MCF 10A (cell line): Measurements from ENCODE around the gene ST3GAL5. TPM values are rescaled to one million over a fixed set of nuclear protein-coding genes. Genes with fewer than 3 reads are reported as not detected.
A peak's percentile ranks its signal among the peaks of the same experiment; 100 is the strongest.

Source experiments
- BruUV-seq: library from RNA; stranded (reverse); fragments of 400-500 nt; replicated peaks from 2 replicates; lab custom pipeline; 2021; lab: Mats Ljungman, UMichigan
- CTCF ChIA-PET: fragments of 300-600 bp; sonication (Branson Sonifier 250); formaldehyde crosslinking; extraction: SDS; loops from one replicate; lab custom pipeline; 2021; ENCODE audit warnings: antibody characterized with exemption, inconsistent platforms; lab: Yijun Ruan, JAX
- POLR2A ChIA-PET: fragments of 300-600, 350-650 bp; sonication (Branson Sonifier 250); formaldehyde crosslinking; extraction: SDS; loops from one replicate; lab custom pipeline; 2020; ENCODE audit warnings: antibody characterized with exemption, inconsistent platforms; lab: Yijun Ruan, JAX
- DNase-seq: peaks from one replicate; pipeline ENCODE4 v3.0.0-alpha.2; 2018; ENCODE audit not compliant: unreplicated experiment
- H3K27ac Mint-ChIP-seq: one replicate; pipeline ENCODE4 v1.8.0; 2022; ENCODE audit warnings: mild to moderate bottlenecking, low read depth, mixed read lengths; ENCODE audit not compliant: unreplicated experiment
- H3K27me3 Mint-ChIP-seq: one replicate; pipeline ENCODE4 v1.8.0; 2022; ENCODE audit warnings: mixed read lengths; ENCODE audit not compliant: insufficient read depth, unreplicated experiment
- H3K36me3 Mint-ChIP-seq: one replicate; pipeline ENCODE4 v1.8.0; 2022; ENCODE audit warnings: mild to moderate bottlenecking, moderate library complexity, mixed read lengths; ENCODE audit not compliant: insufficient read depth, unreplicated experiment
- H3K4me1 Mint-ChIP-seq: one replicate; pipeline ENCODE4 v1.8.0; 2022; ENCODE audit warnings: mixed read lengths; ENCODE audit not compliant: insufficient read depth, unreplicated experiment
- H3K4me3 Mint-ChIP-seq: one replicate; pipeline ENCODE4 v1.8.0; 2022; ENCODE audit warnings: mild to moderate bottlenecking, moderate library complexity, mixed read lengths; ENCODE audit not compliant: unreplicated experiment
- H3K9me3 Mint-ChIP-seq: one replicate; pipeline ENCODE4 v1.8.0; 2022; ENCODE audit warnings: mixed read lengths; ENCODE audit not compliant: unreplicated experiment
- intact Hi-C: fragments of 100-400 bp; cut with micrococcal nuclease; formaldehyde crosslinking; loops from 2 replicates; pipeline ENCODE4 v1.14.1; 2022
- total RNA-seq: library from RNA; stranded (reverse); gene quantifications from 2 replicates; pipeline ENCODE4 v1.2.3, GENCODE V29; 2022
- TF ChIP-seq, protein P1 (sequence below): fragments of 200-600 bp; IDR thresholded peaks from one replicate; pipeline ENCODE4 v1.8.0; 2022; ENCODE audit warnings: antibody characterized with exemption, mild to moderate bottlenecking; ENCODE audit not compliant: unreplicated experiment

The ST3GAL5 gene
- total RNA-seq, 1 experiment from 2014 or later = 2.3 TPM

DNA sequence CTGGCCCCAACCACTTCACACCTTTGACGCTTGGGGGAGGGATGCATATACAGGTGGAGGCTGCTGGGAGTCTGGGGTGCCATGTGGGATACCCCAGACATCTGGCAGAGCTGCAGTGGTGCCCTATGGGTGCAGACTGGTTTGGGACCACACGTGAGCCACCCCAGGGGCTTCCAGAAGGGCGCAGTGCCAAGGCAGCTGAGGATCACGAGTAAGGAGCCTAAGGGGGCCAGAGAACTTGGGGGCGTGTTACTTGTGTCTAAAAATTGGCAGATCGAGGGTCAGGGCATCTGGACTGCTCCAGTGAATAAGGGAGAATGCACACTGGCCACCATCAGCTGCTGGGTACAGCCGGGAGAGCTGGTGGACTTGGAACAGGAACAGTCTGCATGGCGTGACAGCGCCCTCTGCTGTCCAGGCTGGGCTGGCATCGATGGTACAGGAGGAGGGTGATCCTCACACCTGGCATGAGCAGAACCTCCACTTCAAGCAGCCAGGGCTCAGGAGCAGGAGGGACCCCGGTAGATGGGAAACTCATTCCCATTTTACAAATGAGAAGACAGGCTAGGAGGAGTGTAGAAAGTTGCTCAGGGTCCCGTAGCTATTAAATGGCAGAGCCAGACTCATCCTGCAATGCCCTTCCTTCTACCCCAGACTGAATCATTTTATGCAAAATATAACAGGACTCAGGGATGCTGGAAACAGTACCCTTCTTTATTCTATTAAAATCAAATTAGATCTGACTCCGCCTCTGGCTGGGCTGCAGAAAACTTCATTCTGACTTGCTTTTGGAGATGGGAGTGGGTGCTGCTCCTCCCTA lies 74.6 kb downstream of the ST3GAL5 start:
- Mint-ChIP-seq H3K27me3 (no peaks in the 10 kb centered on the region), H3K9me3 (no peaks in the 10 kb centered on the region)
- POLR2A ChIA-PET = interaction anchor here (0.6 to 1.8 kb wide), 7 partner anchors 44 to 187 kb away, joined by 3 to 10 read pairs (median 3); no protein-coding TSS in a partner anchor

DNA sequence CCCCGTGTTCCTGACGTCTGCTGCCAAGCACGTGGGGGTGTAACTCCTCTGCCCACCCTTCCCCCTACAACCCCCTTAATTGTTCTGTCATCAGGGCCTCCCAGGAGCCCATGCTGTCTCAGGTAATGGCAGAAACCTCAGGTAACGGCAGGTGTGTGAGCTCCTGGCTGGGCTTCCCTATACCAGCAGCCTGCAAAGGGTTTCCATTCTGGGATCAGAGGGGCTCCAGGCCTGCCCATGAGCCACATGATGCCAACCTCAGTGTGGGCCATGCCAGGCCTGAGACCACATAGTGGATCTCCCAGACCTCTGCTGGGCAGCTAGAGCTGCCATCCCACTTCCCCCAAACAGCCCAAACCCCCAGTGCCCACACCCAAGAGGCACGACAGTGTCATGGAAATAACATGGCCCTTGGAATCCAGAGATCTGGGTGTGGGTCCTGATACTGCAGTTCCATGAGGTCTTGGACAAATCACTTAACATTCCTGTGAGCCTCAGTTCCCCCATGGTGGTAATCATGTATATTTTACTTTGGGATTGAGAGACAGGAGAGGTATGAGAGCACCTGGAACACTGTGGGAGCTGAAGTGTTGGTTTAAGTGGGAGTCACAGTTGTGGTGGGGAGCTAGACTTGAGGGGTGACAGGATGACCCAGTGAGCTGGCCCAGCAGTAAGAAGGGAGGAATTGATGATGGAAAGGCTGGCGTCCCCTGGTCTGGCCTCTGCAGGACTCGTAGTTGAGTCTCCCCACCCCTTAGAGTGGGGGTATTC lies 75.4 kb downstream of the ST3GAL5 start:
- H3K27me3 Mint-ChIP-seq = no peaks in the 10 kb centered on the region
- intact Hi-C loops = no loop called here
- ChIA-PET CTCF (interaction anchor here (0.6 to 6.9 kb wide), 42 partner anchors 9 to 265 kb away, joined by 3 to 153 read pairs (median 7); partner anchors contain the start of gene ATOH8), POLR2A (interaction anchor here (0.6 to 1.8 kb wide), 7 partner anchors 43 to 186 kb away, joined by 3 to 10 read pairs (median 3); no protein-coding TSS in a partner anchor)
- TF ChIP-seq, protein P1, sequence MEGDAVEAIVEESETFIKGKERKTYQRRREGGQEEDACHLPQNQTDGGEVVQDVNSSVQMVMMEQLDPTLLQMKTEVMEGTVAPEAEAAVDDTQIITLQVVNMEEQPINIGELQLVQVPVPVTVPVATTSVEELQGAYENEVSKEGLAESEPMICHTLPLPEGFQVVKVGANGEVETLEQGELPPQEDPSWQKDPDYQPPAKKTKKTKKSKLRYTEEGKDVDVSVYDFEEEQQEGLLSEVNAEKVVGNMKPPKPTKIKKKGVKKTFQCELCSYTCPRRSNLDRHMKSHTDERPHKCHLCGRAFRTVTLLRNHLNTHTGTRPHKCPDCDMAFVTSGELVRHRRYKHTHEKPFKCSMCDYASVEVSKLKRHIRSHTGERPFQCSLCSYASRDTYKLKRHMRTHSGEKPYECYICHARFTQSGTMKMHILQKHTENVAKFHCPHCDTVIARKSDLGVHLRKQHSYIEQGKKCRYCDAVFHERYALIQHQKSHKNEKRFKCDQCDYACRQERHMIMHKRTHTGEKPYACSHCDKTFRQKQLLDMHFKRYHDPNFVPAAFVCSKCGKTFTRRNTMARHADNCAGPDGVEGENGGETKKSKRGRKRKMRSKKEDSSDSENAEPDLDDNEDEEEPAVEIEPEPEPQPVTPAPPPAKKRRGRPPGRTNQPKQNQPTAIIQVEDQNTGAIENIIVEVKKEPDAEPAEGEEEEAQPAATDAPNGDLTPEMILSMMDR = no peak
- DNase-seq = no peak
- H3K4me3 Mint-ChIP-seq = no peak overlapping the region
- H3K36me3 Mint-ChIP-seq = no peaks in the 10 kb centered on the region
- peaks cover 5% of the 10 kb centered on the region for H3K4me1 Mint-ChIP-seq
- H3K9me3 Mint-ChIP-seq = no peaks in the 10 kb centered on the region
- BruUV-seq = no TSS peak
- no peak overlapping the region for H3K27ac Mint-ChIP-seq

More for the DNA sequence above, 74.6 kb downstream of the ST3GAL5 start:
- DNase-seq = peak; percentile 84
- TF ChIP-seq, protein P1 = peak; percentile 97
- H3K27ac Mint-ChIP-seq = no peak overlapping the region
- intact Hi-C loops = loop anchor here (1.0 kb wide), 4 partner anchors 64 to 177 kb away; no protein-coding TSS in a partner anchor
- no peaks in the 10 kb centered on the region for H3K36me3 Mint-ChIP-seq
- H3K4me1 Mint-ChIP-seq = peaks cover 5% of the 10 kb centered on the region
- BruUV-seq = no TSS peak
- H3K4me3 Mint-ChIP-seq = no peak overlapping the region
- CTCF ChIA-PET = interaction anchor here (0.6 to 6.9 kb wide), 47 partner anchors 10 to 514 kb away, joined by 3 to 153 read pairs (median 6); partner anchors contain the start of genes ATOH8, POLR1A and PTCD3

DNA sequence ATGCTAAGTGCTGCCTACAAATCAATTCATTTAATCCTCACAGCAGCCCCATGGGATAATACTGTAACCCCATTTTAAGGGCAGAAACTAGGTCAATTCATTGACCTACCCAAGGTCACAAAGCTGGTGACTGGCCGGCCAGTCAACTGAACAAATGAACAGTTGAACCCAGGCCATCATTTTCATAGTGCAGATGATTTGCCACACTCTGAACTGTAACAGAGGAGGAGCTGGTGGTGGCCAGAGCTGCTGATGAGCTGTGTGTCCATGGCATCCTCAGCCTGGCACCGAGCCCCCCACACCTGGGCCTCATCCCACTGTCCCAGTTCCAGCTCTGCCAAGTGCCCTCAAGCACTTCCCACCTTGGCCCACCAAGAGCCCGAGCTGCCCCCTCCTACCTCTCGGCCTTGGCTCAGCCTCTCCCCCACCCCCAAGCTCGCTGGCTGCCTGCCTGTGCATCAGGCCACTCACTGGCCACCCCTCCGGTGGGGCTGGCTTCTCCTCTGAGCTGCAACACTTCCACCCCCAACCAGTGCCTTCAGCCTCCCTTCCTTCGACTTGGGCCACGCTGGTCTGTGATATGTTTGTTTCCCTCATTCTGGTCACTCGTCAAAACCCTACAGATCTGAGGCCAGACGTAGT lies 76.6 kb downstream of the ST3GAL5 start:
- BruUV-seq = no TSS peak
- ChIA-PET POLR2A (interaction anchor here (0.8 to 1.3 kb wide), 2 partner anchors 13 to 70 kb away, joined by 4 read pairs; no protein-coding TSS in a partner anchor), CTCF (interaction anchor here (0.7 to 6.9 kb wide), 12 partner anchors 9 to 267 kb away, joined by 3 to 153 read pairs (median 7); partner anchors contain the start of gene ATOH8)
- Mint-ChIP-seq H3K27ac (no peak overlapping the region), H3K4me1 (peaks cover 5% of the 10 kb centered on the region), H3K36me3 (no peaks in the 10 kb centered on the region), H3K4me3 (no peak overlapping the region), H3K9me3 (no peaks in the 10 kb centered on the region), H3K27me3 (no peaks in the 10 kb centered on the region)
- no peak for DNase-seq
- TF ChIP-seq, protein P1 = no peak
- intact Hi-C loops = no loop called here
